NCI-H345 treated with DMSO at 0.1 percent for 48 hours (cell line): ENCODE data around the gene ANP32B.

Experiments
- DNase-seq: peaks from one replicate; lab custom pipeline; 2025; ENCODE audit not compliant: unreplicated experiment; lab: John Stamatoyannopoulos, UW

Gene ANP32B

GRCh38 chr9:98057138-98057799 lies 74.1 kb downstream of the ANP32B start:
- peak; percentile 10 for DNase-seq

GRCh38 chr9:98062161-98062560 lies 79.0 kb downstream of the ANP32B start:
- no peak for DNase-seq

GRCh38 chr9:98064623-98065392 lies 81.7 kb downstream of the ANP32B start:
- no peak for DNase-seq
